Fibroblast of lung (primary cell): ENCODE results near the gene CDH6.

Experiments
- CTCF ChIP-seq, 2 donors: IDR thresholded peaks in 1 of 2; conservative IDR thresholded peaks in 1 of 2; 1 replicate in 1 of 2; 2 replicates in 1 of 2; pipeline ENCODE4 v1.5.1; 2011 to 2012; ENCODE audit warnings: low read length in 2 of 2, control low read depth in 1 of 2, inconsistent platforms in 1 of 2, low read depth in 1 of 2, mild to moderate bottlenecking in 1 of 2
- EZH2 ChIP-seq: IDR thresholded peaks from 2 replicates; pipeline ENCODE4 v1.5.1; 2012; ENCODE audit warnings: low read length, control low read depth, mild to moderate bottlenecking; ENCODE audit errors: missing control alignments

GRCh38 chr5:31291323-31291854 lies 97.9 kb downstream of the CDH6 start:
- TF ChIP-seq CTCF (conservative IDR thresholded peaks at IDR 0.05 in 1 of 2, IDR thresholded peaks at IDR 0.05 in 1 of 2; ENCODE audit: low read depth in 1 of 2, low read length in 2 of 2): no peak
- TF ChIP-seq EZH2: no peak
